SK-N-SH treated with all-trans-retinoic acid at 6 μM for 48 hours (cell line): Measurements from ENCODE around the gene MRPL36.

Experiments
- ATAC-seq: fragments of 200-7000 bp; cut with Tn5 transposase; 3 replicates; pipeline ENCODE4 v1.9.1; 2020; ENCODE audit warnings: mild to moderate bottlenecking, moderate library complexity
- ARNTL ChIP-seq: fragments of 450-650 bp; formaldehyde crosslinking; IDR thresholded peaks from 2 replicates; pipeline ENCODE4 v1.5.0; 2020; ENCODE audit warnings: low read depth, mild to moderate bottlenecking, moderate library complexity, borderline replicate concordance
- BACH2 ChIP-seq: fragments of 250-450 bp; sonication (Bioruptor Pico); IDR thresholded peaks from 2 replicates; pipeline ENCODE4 v1.9.0; 2021; ENCODE audit warnings: mild to moderate bottlenecking, borderline replicate concordance
- CSDC2 ChIP-seq: fragments of 250-450 bp; sonication (Bioruptor Pico); IDR thresholded peaks from 2 replicates; pipeline ENCODE4 v1.5.0; 2020; ENCODE audit warnings: mild to moderate bottlenecking, moderate library complexity
- ESRRG ChIP-seq: fragments of 250-450 bp; sonication (Bioruptor Pico); IDR thresholded peaks from 2 replicates; pipeline ENCODE4 v1.6.1; 2021; ENCODE audit warnings: mild to moderate bottlenecking
- ISL1 ChIP-seq: fragments of 250-450 bp; sonication (Bioruptor Pico); IDR thresholded peaks from 2 replicates; pipeline ENCODE4 v2.1.2; 2022; ENCODE audit warnings: mild to moderate bottlenecking, moderate library complexity
- OSR1 ChIP-seq: fragments of 250-450 bp; sonication (Bioruptor Pico); IDR thresholded peaks from 2 replicates; pipeline ENCODE4 v1.8.0; 2022; ENCODE audit warnings: moderate library complexity, mild to moderate bottlenecking, inconsistent platforms
- PPARA ChIP-seq: fragments of 250-450 bp; sonication (Bioruptor Pico); IDR thresholded peaks from 2 replicates; pipeline ENCODE4 v1.5.0; 2020; ENCODE audit warnings: mild to moderate bottlenecking, borderline replicate concordance
- RARB ChIP-seq: fragments of 250-450 bp; sonication (Bioruptor Pico); IDR thresholded peaks from 2 replicates; pipeline ENCODE4 v1.8.0; 2021; ENCODE audit warnings: mild to moderate bottlenecking, moderate library complexity
- TCF4 ChIP-seq: fragments of 250-450 bp; sonication (Bioruptor Pico); IDR thresholded peaks from 2 replicates; pipeline ENCODE4 v1.8.0; 2021; ENCODE audit warnings: mild to moderate bottlenecking, moderate library complexity, borderline replicate concordance
- TOX ChIP-seq: fragments of 250-450 bp; sonication (Bioruptor Pico); IDR thresholded peaks from 2 replicates; pipeline ENCODE4 v1.8.0; 2021; ENCODE audit warnings: mild to moderate bottlenecking, moderate library complexity, borderline replicate concordance
- ZC3H10 ChIP-seq: fragments of 250-450 bp; sonication (Bioruptor Pico); IDR thresholded peaks from 2 replicates; pipeline ENCODE4 v1.5.1; 2021; ENCODE audit warnings: mild to moderate bottlenecking, moderate library complexity
- ZFP30 ChIP-seq: fragments of 450-650 bp; formaldehyde crosslinking; IDR thresholded peaks from 2 replicates; pipeline ENCODE4 v1.5.0; 2022; ENCODE audit warnings: mild to moderate bottlenecking, moderate library complexity
- ZNF70 ChIP-seq: fragments of 450-650 bp; formaldehyde crosslinking; IDR thresholded peaks from 2 replicates; pipeline ENCODE4 v1.5.0; 2020; ENCODE audit warnings: mild to moderate bottlenecking, moderate library complexity
- ZNF8 ChIP-seq: fragments of 450-650 bp; formaldehyde crosslinking; IDR thresholded peaks from 2 replicates; pipeline ENCODE4 v1.5.0; 2020; ENCODE audit warnings: mild to moderate bottlenecking, moderate library complexity
- TF ChIP-seq, protein P1 (sequence below): fragments of 250-450 bp; sonication (Bioruptor Pico); IDR thresholded peaks from 2 replicates; pipeline ENCODE4 v1.5.1; 2021; ENCODE audit warnings: mild to moderate bottlenecking, moderate library complexity
- TF ChIP-seq, protein P2 (sequence below): fragments of 250-450 bp; sonication (Bioruptor Pico); IDR thresholded peaks from 2 replicates; pipeline ENCODE4 v1.8.0; 2021; ENCODE audit warnings: low read depth, mild to moderate bottlenecking, moderate library complexity, borderline replicate concordance
- TF ChIP-seq, protein P3 (sequence below): fragments of 250-450 bp; sonication (Bioruptor Pico); IDR thresholded peaks from 2 replicates; pipeline ENCODE4 v1.5.1; 2020; ENCODE audit warnings: low read depth, mild to moderate bottlenecking, moderate library complexity
- TF ChIP-seq, protein P4 (sequence below): fragments of 250-450 bp; sonication (Bioruptor Pico); IDR thresholded peaks from 2 replicates; pipeline ENCODE4 v1.5.0; 2020; ENCODE audit warnings: mild to moderate bottlenecking, moderate library complexity

MRPL36 gene

DNA sequence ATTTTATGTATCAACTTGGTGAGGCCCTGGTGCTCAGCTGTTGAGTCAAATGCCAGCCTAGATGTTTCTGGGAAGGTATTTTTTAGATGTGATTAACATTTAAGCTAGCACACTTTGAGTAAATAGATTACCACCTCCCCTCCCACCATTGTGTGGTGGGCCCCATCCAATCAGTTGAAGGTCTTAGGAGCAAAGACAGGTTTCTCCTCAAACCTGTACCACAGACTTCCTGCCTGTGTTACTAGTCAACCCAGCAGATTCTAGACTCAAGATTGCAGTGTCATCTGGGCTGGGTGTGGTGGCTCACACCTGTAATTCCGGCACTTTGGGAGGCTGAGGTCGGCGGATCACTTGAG lies 33.8 kb downstream of the MRPL36 start:
- TF ChIP-seq ZC3H10 = no peak
- TF ChIP-seq, protein P1, sequence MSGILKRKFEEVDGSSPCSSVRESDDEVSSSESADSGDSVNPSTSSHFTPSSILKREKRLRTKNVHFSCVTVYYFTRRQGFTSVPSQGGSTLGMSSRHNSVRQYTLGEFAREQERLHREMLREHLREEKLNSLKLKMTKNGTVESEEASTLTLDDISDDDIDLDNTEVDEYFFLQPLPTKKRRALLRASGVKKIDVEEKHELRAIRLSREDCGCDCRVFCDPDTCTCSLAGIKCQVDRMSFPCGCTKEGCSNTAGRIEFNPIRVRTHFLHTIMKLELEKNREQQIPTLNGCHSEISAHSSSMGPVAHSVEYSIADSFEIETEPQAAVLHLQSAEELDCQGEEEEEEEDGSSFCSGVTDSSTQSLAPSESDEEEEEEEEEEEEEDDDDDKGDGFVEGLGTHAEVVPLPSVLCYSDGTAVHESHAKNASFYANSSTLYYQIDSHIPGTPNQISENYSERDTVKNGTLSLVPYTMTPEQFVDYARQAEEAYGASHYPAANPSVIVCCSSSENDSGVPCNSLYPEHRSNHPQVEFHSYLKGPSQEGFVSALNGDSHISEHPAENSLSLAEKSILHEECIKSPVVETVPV (CRISPR knock-in tag) = no peak
- TF ChIP-seq ESRRG (CRISPR knock-in tag) = no peak
- no peak for TF ChIP-seq TCF4
- no peak for TF ChIP-seq ARNTL (CRISPR knock-in tag)
- no peak for TF ChIP-seq ZFP30 (CRISPR knock-in tag)
- no peak for TF ChIP-seq TOX (CRISPR knock-in tag)
- TF ChIP-seq, protein P2, sequence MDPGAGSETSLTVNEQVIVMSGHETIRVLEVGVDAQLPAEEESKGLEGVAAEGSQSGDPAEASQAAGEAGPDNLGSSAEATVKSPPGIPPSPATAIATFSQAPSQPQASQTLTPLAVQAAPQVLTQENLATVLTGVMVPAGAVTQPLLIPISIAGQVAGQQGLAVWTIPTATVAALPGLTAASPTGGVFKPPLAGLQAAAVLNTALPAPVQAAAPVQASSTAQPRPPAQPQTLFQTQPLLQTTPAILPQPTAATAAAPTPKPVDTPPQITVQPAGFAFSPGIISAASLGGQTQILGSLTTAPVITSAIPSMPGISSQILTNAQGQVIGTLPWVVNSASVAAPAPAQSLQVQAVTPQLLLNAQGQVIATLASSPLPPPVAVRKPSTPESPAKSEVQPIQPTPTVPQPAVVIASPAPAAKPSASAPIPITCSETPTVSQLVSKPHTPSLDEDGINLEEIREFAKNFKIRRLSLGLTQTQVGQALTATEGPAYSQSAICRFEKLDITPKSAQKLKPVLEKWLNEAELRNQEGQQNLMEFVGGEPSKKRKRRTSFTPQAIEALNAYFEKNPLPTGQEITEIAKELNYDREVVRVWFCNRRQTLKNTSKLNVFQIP = no peak
- TF ChIP-seq, protein P3, sequence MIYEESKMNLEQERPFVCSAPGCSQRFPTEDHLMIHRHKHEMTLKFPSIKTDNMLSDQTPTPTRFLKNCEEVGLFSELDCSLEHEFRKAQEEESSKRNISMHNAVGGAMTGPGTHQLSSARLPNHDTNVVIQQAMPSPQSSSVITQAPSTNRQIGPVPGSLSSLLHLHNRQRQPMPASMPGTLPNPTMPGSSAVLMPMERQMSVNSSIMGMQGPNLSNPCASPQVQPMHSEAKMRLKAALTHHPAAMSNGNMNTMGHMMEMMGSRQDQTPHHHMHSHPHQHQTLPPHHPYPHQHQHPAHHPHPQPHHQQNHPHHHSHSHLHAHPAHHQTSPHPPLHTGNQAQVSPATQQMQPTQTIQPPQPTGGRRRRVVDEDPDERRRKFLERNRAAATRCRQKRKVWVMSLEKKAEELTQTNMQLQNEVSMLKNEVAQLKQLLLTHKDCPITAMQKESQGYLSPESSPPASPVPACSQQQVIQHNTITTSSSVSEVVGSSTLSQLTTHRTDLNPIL (CRISPR knock-in tag) = no peak
- TF ChIP-seq, protein P4, sequence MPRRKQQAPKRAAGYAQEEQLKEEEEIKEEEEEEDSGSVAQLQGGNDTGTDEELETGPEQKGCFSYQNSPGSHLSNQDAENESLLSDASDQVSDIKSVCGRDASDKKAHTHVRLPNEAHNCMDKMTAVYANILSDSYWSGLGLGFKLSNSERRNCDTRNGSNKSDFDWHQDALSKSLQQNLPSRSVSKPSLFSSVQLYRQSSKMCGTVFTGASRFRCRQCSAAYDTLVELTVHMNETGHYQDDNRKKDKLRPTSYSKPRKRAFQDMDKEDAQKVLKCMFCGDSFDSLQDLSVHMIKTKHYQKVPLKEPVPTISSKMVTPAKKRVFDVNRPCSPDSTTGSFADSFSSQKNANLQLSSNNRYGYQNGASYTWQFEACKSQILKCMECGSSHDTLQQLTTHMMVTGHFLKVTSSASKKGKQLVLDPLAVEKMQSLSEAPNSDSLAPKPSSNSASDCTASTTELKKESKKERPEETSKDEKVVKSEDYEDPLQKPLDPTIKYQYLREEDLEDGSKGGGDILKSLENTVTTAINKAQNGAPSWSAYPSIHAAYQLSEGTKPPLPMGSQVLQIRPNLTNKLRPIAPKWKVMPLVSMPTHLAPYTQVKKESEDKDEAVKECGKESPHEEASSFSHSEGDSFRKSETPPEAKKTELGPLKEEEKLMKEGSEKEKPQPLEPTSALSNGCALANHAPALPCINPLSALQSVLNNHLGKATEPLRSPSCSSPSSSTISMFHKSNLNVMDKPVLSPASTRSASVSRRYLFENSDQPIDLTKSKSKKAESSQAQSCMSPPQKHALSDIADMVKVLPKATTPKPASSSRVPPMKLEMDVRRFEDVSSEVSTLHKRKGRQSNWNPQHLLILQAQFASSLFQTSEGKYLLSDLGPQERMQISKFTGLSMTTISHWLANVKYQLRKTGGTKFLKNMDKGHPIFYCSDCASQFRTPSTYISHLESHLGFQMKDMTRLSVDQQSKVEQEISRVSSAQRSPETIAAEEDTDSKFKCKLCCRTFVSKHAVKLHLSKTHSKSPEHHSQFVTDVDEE (CRISPR knock-in tag) = no peak
- no peak for TF ChIP-seq CSDC2
- no peak for TF ChIP-seq RARB (CRISPR knock-in tag)
- ATAC-seq = no peak

DNA sequence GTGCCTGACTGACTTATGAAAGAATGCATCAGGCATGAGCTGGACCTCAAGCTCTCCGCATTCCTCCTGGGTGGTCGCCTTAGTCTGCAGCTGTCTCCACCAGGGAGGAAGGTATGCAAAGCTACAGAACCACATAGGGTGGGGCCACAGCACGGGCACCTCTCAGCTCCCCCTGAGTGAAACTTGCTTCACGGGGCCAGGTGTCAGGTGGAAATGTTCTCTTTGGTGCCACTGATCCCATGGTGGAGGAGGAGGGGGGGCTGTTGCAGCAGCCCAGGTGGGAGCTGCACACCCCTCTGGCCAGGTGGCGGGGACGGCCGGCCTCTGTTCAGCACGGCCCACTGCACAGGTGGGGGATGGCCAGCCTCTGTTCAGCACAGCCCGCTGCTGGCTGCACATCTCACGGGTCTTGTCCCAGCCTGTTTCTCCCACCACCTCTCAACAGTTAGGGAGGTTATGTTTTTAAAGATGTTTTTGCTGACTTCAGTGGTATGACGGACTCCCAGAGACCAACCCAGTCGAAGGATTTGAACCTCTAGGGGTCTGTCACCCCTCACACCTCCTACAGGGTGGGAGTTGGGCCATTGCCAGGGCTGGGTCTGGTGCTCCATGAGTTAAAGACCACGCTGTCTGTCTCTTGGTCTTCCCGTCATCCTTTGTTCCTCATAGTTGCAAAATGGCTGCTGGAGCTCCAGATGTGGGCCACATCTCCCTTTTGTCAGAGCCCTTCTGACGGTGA lies 34.3 kb downstream of the MRPL36 start:
- no peak for TF ChIP-seq PPARA (CRISPR knock-in tag)
- TF ChIP-seq, protein P4 (CRISPR knock-in tag) = no peak
- TF ChIP-seq ZNF8 (CRISPR knock-in tag) = no peak
- no peak for TF ChIP-seq ESRRG (CRISPR knock-in tag)
- TF ChIP-seq TOX (CRISPR knock-in tag) = no peak
- TF ChIP-seq ZFP30 (CRISPR knock-in tag) = no peak
- no peak for TF ChIP-seq BACH2 (CRISPR knock-in tag)
- ATAC-seq = no peak

DNA sequence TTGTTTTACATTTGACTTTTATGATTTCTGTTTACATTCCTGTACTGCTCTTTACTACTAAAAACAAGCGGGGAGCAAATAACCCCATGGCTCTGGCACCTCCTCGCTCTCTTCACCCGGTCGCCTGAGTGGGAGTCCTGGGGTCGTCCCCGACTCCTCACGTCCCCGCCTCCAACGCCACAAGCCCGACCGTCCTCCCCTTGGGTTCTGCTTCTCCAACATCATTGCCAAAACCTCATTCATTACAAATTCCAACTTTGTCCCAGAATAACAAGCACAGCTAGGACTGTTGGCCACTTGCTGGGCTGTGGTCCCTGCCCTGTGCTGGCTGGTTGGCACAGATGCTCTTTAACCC lies 35.1 kb downstream of the MRPL36 start:
- no peak for TF ChIP-seq ISL1 (CRISPR knock-in tag)
- ATAC-seq = no peak

DNA sequence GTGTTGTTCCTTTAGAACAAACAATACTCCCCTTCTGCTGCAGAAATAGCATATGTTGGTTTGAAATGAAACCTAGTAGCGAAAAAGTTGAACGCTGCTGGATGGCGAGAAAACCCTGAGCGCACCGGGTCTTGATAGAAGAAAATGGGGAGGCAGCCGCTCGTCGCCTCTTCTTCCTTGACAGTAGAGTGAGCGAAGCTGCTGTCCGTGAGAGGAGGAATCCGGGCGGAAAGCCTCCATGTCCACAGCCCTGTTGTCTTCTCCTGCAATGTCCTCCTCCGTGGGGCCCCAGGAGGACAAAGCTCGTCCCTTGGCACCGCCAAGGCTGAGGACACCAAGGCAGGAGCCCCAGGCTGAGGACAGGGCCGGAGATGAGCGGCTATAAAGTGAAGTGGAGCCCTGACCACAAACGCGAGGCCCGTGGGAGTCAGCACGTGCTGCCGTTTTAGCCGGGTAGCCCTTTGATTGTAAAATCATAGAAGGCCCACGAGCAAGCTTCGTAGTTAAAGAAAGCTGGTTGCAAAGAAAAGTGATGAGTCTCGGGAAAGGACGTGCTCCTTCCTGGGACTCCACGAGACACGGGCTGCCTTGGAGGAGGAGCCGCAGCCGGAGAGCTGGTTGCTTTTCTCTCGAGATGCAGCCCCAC lies 35.6 kb downstream of the MRPL36 start:
- ATAC-seq = no peak
- no peak for TF ChIP-seq CSDC2
- TF ChIP-seq OSR1 (CRISPR knock-in tag) = no peak
- TF ChIP-seq, protein P4 (CRISPR knock-in tag) = no peak
- TF ChIP-seq ARNTL (CRISPR knock-in tag) = no peak
- TF ChIP-seq TOX (CRISPR knock-in tag) = no peak
- no peak for TF ChIP-seq PPARA (CRISPR knock-in tag)
- no peak for TF ChIP-seq BACH2 (CRISPR knock-in tag)
- TF ChIP-seq, protein P1 (CRISPR knock-in tag) = no peak
- TF ChIP-seq ISL1 (CRISPR knock-in tag) = no peak
- TF ChIP-seq ZNF8 (CRISPR knock-in tag) = no peak
- no peak for TF ChIP-seq TCF4
- TF ChIP-seq RARB (CRISPR knock-in tag) = no peak
- no peak for TF ChIP-seq ZC3H10
- no peak for TF ChIP-seq ZNF70
